Measurements from ENCODE around the gene KCNJ18.
"Not testable (repeated sequence)": the region's sequence is repeated elsewhere in the genome, so short reads cannot be mapped to it uniquely, and the experiment has no call there.

The KCNJ18 gene

GRCh38 chr17:21748686-21749085 is 56.4 kb downstream of the KCNJ18 start:
- H3K27me3 ChIP-seq (ENCODE audit: insufficient read depth, low read length, poor library complexity); H3K56ac ChIP-seq (ENCODE audit: low read length); H3K4me3 ChIP-seq (ENCODE audit: low read length); H2BK15ac ChIP-seq (replicated peaks; ENCODE audit: low read depth); H2BK120ac ChIP-seq (ENCODE audit: low read depth, low read length); H3K18ac ChIP-seq (ENCODE audit: low read length); H3K36me3 ChIP-seq (ENCODE audit: control insufficient read depth, insufficient read depth, low read length); H3K79me1 ChIP-seq (ENCODE audit: low read length); H2BK5ac ChIP-seq (ENCODE audit: low read length); H3K9ac ChIP-seq (ENCODE audit: low read length); H3K79me2 ChIP-seq (ENCODE audit: control insufficient read depth, insufficient read depth, low read length); H3K4me2 ChIP-seq (ENCODE audit: low read length); H4K5ac ChIP-seq (ENCODE audit: low read length); H3K23ac ChIP-seq (ENCODE audit: low read length); H4K8ac ChIP-seq (ENCODE audit: low read depth, low read length); H2AK5ac ChIP-seq (ENCODE audit: low read length); H3K4ac ChIP-seq (ENCODE audit: low read depth, low read length); H3K27ac ChIP-seq (ENCODE audit: low read depth, low read length); DNase-seq; H3K4me1 ChIP-seq (ENCODE audit: control insufficient read depth, low read depth, low read length): not testable (repeated sequence)
- no CpG with 5 or more reads among the region's 5 CpGs for WGBS (ENCODE audit: extremely low coverage, insufficient coverage, low lambda C conversion rate)

GRCh38 chr17:21749696-21750531 is 57.6 kb downstream of the KCNJ18 start:
- not testable (repeated sequence) for H3K23ac ChIP-seq (ENCODE audit: low read length); H4K8ac ChIP-seq (ENCODE audit: low read depth, low read length); H3K4me3 ChIP-seq (ENCODE audit: low read length); H3K36me3 ChIP-seq (ENCODE audit: control insufficient read depth, insufficient read depth, low read length); H2BK120ac ChIP-seq (ENCODE audit: low read depth, low read length); H2AK5ac ChIP-seq (ENCODE audit: low read length); H4K5ac ChIP-seq (ENCODE audit: low read length); H3K4me2 ChIP-seq (ENCODE audit: low read length); H2BK5ac ChIP-seq (ENCODE audit: low read length); DNase-seq; H3K18ac ChIP-seq (ENCODE audit: low read length); H2BK15ac ChIP-seq (replicated peaks; ENCODE audit: low read depth); H3K79me1 ChIP-seq (ENCODE audit: low read length); H3K4ac ChIP-seq (ENCODE audit: low read depth, low read length); H3K56ac ChIP-seq (ENCODE audit: low read length); H3K9ac ChIP-seq (ENCODE audit: low read length); H3K27me3 ChIP-seq (ENCODE audit: insufficient read depth, low read length, poor library complexity); H3K27ac ChIP-seq (ENCODE audit: low read depth, low read length); H3K79me2 ChIP-seq (ENCODE audit: control insufficient read depth, insufficient read depth, low read length); H3K4me1 ChIP-seq (ENCODE audit: control insufficient read depth, low read depth, low read length)
- WGBS (ENCODE audit: extremely low coverage, insufficient coverage, low lambda C conversion rate), result no CpG with 5 or more reads among the region's 15 CpGs

GRCh38 chr17:21751111-21751510 is 58.8 kb downstream of the KCNJ18 start:
- H3K36me3 ChIP-seq (ENCODE audit: control insufficient read depth, insufficient read depth, low read length); H2BK5ac ChIP-seq (ENCODE audit: low read length); H2AK5ac ChIP-seq (ENCODE audit: low read length); H2BK15ac ChIP-seq (replicated peaks; ENCODE audit: low read depth); H3K79me2 ChIP-seq (ENCODE audit: control insufficient read depth, insufficient read depth, low read length); H3K27ac ChIP-seq (ENCODE audit: low read depth, low read length); H3K4me3 ChIP-seq (ENCODE audit: low read length); H3K27me3 ChIP-seq (ENCODE audit: insufficient read depth, low read length, poor library complexity); H3K4me1 ChIP-seq (ENCODE audit: control insufficient read depth, low read depth, low read length); H4K5ac ChIP-seq (ENCODE audit: low read length); H3K9ac ChIP-seq (ENCODE audit: low read length); DNase-seq; H3K4ac ChIP-seq (ENCODE audit: low read depth, low read length); H3K4me2 ChIP-seq (ENCODE audit: low read length); H2BK120ac ChIP-seq (ENCODE audit: low read depth, low read length); H3K18ac ChIP-seq (ENCODE audit: low read length); H4K8ac ChIP-seq (ENCODE audit: low read depth, low read length); H3K56ac ChIP-seq (ENCODE audit: low read length); H3K23ac ChIP-seq (ENCODE audit: low read length); H3K79me1 ChIP-seq (ENCODE audit: low read length): not testable (repeated sequence)
- no CpG with 5 or more reads among the region's 2 CpGs for WGBS (ENCODE audit: extremely low coverage, insufficient coverage, low lambda C conversion rate)

All from mesendoderm (in vitro differentiated cells).